GM21367 (cell line): ENCODE results near the gene PI4KB.
"Not testable (repeated sequence)": the region's sequence is repeated elsewhere in the genome, so short reads cannot be mapped to it uniquely, and the experiment has no call there.

Experiments
- ATAC-seq: cut with Tn5 transposase; IDR thresholded peaks from one replicate; pipeline ENCODE4 v1.9.1; 2021; ENCODE audit not compliant: unreplicated experiment

Gene PI4KB

DNA sequence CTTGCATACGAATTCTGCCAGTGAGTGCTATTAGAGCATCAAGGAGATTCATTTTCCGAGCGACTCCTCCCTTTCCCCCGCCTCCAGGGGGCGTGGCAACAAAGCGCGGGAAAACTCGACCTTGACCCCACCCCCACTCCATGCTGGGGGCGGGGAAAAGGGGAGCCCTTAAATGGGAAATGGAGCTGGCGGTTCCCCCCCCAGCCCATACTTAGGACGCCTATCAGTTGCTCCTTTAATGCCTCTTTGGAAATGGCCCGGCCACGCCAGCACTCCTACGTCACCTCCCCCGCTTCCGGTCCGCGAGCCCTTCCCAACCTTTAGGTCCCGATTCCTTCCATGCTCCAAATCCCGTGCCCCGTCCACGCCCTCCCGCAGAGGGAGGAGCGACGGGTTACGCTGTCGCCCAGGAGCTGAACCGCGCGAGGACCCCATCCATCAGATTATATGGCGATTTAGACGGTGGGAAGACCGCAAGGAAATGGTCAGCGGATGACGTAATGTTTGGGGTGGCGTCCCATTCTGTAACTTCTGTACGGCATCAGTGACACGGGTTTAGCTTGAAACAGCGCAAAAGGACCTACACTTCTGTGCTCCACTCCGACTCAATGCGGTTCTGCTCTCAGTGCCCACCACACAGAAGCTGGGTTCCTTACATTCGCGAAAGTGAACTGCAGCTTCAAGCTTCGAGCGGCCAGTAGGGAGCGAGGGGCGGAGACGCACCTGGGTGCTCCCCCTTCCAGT lies 45.8 kb downstream of the PI4KB start:
- peak; percentile 34 for ATAC-seq

GRCh38 chr1:151277249-151277648 lies 50.0 kb downstream of the PI4KB start:
- no peak for ATAC-seq

DNA sequence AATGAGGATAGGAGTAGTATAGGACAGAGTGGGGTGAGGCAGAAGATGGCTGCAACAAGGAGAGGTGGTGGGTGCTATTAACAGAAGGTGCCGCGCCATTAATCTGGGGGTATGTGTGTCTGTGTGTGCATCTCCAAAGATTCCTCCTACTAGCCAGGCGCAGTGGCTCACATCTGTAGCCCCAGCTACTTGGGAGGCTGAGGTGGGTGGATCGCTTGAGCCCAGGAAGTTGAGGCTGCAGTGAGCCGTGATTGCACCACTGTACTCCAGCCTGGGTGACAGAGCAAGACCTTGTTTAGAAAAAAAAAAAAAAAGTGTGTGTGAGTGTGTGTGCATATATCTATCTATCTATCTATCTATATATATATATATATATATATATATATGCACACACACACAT lies 51.9 kb downstream of the PI4KB start:
- not testable (repeated sequence) for ATAC-seq

- no peak for ATAC-seq
Measured at GRCh38 chr1:151273924-151274466, 53.2 kb downstream of the PI4KB start.

- no peak for ATAC-seq
Measured at GRCh38 chr1:151267760-151268159, 59.5 kb downstream of the PI4KB start.

- no peak for ATAC-seq
Measured at GRCh38 chr1:151266821-151267220, 60.4 kb downstream of the PI4KB start.

GRCh38 chr1:151266315-151266714 lies 60.9 kb downstream of the PI4KB start:
- ATAC-seq = no peak

GRCh38 chr1:151265446-151266236 lies 61.6 kb downstream of the PI4KB start:
- ATAC-seq = no peak

GRCh38 chr1:151259351-151259750 lies 67.9 kb downstream of the PI4KB start:
- ATAC-seq = no peak

DNA sequence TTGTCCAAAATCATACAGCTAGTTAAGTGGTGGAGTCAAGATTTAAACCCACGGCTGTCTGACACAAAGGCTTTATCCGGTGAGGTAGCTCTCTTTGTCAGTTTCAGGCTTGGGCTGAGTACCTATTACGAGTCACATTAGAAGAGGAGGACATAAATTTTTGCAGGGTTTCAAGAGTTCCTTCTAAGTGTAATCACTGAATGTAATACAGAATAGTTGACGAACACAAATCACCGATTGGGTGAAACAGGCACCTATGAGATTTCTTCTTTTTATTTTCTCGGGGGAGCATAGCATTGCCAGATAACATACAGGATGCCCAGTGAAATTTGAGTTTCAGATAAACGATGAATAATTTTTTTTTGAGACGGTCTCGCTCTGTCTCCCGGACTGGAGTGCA lies 71.8 kb downstream of the PI4KB start:
- no peak for ATAC-seq

DNA sequence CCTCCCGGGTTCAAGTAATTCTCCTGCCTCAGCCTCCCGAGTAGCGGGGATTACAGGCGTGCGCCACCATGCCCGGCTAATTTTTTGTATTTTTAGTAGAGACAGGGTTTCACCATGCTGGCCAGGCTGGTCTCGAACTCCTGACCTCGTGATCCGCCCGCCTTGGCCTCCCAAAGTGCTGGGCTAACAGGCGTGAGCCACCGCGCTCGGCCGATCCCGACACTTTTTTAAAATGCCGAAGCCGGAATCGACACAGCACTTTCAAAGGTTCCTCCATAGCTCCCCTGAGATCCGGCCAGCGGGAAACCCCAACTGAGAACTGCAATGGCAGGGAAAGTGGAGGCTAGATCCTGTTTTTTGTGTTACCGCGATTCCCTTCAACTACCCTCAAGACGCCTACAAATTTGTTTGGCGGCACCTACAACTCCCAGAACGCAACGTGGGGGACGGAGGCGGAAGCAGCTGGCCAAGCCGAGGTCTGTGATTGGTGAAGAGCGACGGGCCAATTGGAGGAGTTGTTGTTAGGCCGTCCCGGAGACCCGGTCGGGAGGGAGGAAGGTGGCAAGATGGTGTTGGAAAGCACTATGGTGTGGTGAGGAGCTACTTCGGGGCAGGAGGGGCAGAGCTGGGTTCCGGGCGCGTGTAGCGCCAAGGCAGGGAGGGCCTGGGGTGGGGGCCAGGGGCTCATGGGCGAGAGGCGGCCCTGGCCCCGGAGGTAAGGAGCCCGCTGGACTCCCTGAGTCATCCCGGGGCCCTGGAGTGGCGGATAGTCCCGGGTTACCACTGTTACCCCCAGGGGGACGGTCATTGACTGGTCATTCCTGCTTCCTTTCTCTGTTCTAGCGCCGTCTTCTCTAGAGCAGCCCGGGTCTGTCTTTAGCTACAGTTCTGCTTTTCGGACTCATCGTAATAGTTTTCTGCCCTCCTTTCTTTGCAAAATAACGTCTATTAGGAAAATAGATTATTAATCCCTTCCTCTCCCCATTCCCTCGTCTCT lies 72.7 kb downstream of the PI4KB start, which contains the start of gene PSMD4:
Gene PSMD4 (plus strand): TSS at position 518 of the 997 bp plus-strand sequence. CDS start 49 bp downstream, at position 567.
- peak; percentile 86 for ATAC-seq

- no peak for ATAC-seq
Measured at GRCh38 chr1:151251656-151252470, 75.4 kb downstream of the PI4KB start.

- ATAC-seq = no peak
Measured at GRCh38 chr1:151246786-151247185, 80.4 kb downstream of the PI4KB start.

- ATAC-seq = no peak
Measured at GRCh38 chr1:151243683-151244216, 83.5 kb downstream of the PI4KB start.

GRCh38 chr1:151242442-151242841 lies 84.8 kb downstream of the PI4KB start:
- ATAC-seq = no peak
